CD14-positive monocyte (primary cell): Measurements from ENCODE around the gene BZW1. TPM values are rescaled to one million over a fixed set of nuclear protein-coding genes. Genes with fewer than 3 reads are reported as not detected.
"Not testable (repeated sequence)": the region's sequence is repeated elsewhere in the genome, so short reads cannot be mapped to it uniquely, and the experiment has no call there.

Experiments
- DNase-seq, 3 donors: peaks; one replicate each; pipeline ENCODE4 v3.0.0-alpha.2; 2011 to 2022
- H2AFZ ChIP-seq: 2 replicates; pipeline ENCODE4 v1.6.0; 2012; ENCODE audit warnings: mild to moderate bottlenecking, low read depth, low read length, inconsistent platforms; ENCODE audit not compliant: insufficient read depth, poor library complexity, severe bottlenecking
- H3K27ac ChIP-seq, 2 donors: 1 replicate in 1 of 2; 2 replicates in 1 of 2; pipeline ENCODE4 v1.5.1; 2012 to 2013; ENCODE audit warnings: low read length in 2 of 2, control low read depth in 1 of 2, inconsistent platforms in 1 of 2, low read depth in 1 of 2, mild to moderate bottlenecking in 1 of 2
- H3K27me3 ChIP-seq, 2 donors: one replicate each; pipeline versions ENCODE4 v1.6.0 to v1.6.1; 2011 to 2013; ENCODE audit warnings: low read length in 2 of 2; ENCODE audit not compliant: control insufficient read depth in 2 of 2, insufficient read depth in 2 of 2
- H3K36me3 ChIP-seq, 2 donors: replicated peaks in 1 of 2; 1 replicate in 1 of 2; 2 replicates in 1 of 2; pipeline versions ENCODE4 v1.5.1 to v1.6.1; 2012 to 2013; ENCODE audit warnings: low read length in 2 of 2, control low read depth in 1 of 2, inconsistent platforms in 1 of 2, mild to moderate bottlenecking in 1 of 2; ENCODE audit not compliant: insufficient read depth in 2 of 2, control insufficient read depth in 1 of 2
- H3K4me1 ChIP-seq, 2 donors: 1 replicate in 1 of 2; 2 replicates in 1 of 2; pipeline versions ENCODE4 v1.5.1 to v1.6.1; 2012 to 2013; ENCODE audit warnings: low read length in 2 of 2, control low read depth in 1 of 2, inconsistent platforms in 1 of 2, mild to moderate bottlenecking in 1 of 2, moderate library complexity in 1 of 2; ENCODE audit not compliant: insufficient read depth in 2 of 2, control insufficient read depth in 1 of 2
- H3K4me2 ChIP-seq: replicated peaks from 2 replicates; pipeline ENCODE3; 2012; ENCODE audit warnings: low read length, moderate library complexity, mild to moderate bottlenecking; ENCODE audit not compliant: poor library complexity, severe bottlenecking; ENCODE audit errors: extremely low read depth
- H3K4me3 ChIP-seq, 3 experiments: fragments of 200-600 bp in 1 of 3; sonication (generic) in 1 of 3; replicated peaks in 1 of 3; 1 replicate in 2 of 3; 2 replicates in 1 of 3; pipeline ENCODE4 v1.5.1; 2011 to 2013; ENCODE audit warnings: low read length in 3 of 3, mild to moderate bottlenecking in 3 of 3, control low read depth in 2 of 3, low read depth in 2 of 3, inconsistent platforms in 1 of 3, moderate library complexity in 1 of 3
- H3K79me2 ChIP-seq: 2 replicates; pipeline ENCODE4 v1.6.0; 2012; ENCODE audit warnings: mild to moderate bottlenecking, control low read depth, inconsistent platforms, low read length, moderate library complexity; ENCODE audit not compliant: insufficient read depth
- H3K9ac ChIP-seq: 2 replicates; pipeline ENCODE4 v1.6.0; 2017; ENCODE audit warnings: low read length, mild to moderate bottlenecking; ENCODE audit not compliant: insufficient read depth, poor library complexity, severe bottlenecking
- H3K9me3 ChIP-seq, 2 donors: replicated peaks in 1 of 2; 1 replicate in 1 of 2; 2 replicates in 1 of 2; pipeline versions ENCODE4 v1.5.1 to v1.6.1; 2012 to 2013; ENCODE audit warnings: low read length in 2 of 2, control low read depth in 1 of 2; ENCODE audit not compliant: control insufficient read depth in 1 of 2, insufficient read depth in 1 of 2
- H4K20me1 ChIP-seq: 2 replicates; pipeline ENCODE4 v1.6.0; 2012; ENCODE audit warnings: mild to moderate bottlenecking, low read length, control low read depth, moderate library complexity; ENCODE audit not compliant: insufficient read depth
- H3K27ac Mint-ChIP-seq, 7 donors: one replicate each; pipeline ENCODE4 v1.8.0; 2020; ENCODE audit warnings: mild to moderate bottlenecking in 7 of 7, mixed read lengths in 7 of 7, moderate library complexity in 6 of 7, inconsistent platforms in 2 of 7
- H3K27me3 Mint-ChIP-seq, 3 donors: one replicate each; pipeline ENCODE4 v1.8.0; 2021 to 2022; ENCODE audit warnings: low read depth in 3 of 3, mild to moderate bottlenecking in 3 of 3, mixed read lengths in 3 of 3, moderate library complexity in 3 of 3, inconsistent platforms in 1 of 3
- H3K36me3 Mint-ChIP-seq, 2 donors: one replicate each; pipeline ENCODE4 v1.8.0; 2020; ENCODE audit warnings: mixed read lengths in 2 of 2, inconsistent platforms in 1 of 2, mild to moderate bottlenecking in 1 of 2
- H3K4me1 Mint-ChIP-seq: one replicate; pipeline ENCODE4 v1.8.0; 2020; ENCODE audit warnings: mild to moderate bottlenecking, mixed read lengths
- H3K4me3 Mint-ChIP-seq, 2 donors: one replicate each; pipeline ENCODE4 v1.8.0; 2020; ENCODE audit warnings: mild to moderate bottlenecking in 2 of 2, mixed read lengths in 2 of 2, moderate library complexity in 1 of 2
- H3K9me3 Mint-ChIP-seq, 7 donors: one replicate each; pipeline ENCODE4 v1.8.0; 2020 to 2022; ENCODE audit warnings: mixed read lengths in 7 of 7, mild to moderate bottlenecking in 6 of 7, moderate library complexity in 6 of 7, inconsistent platforms in 2 of 7
- WGBS: methylation state at CpG from one replicate; pipeline ENCODE4 v1.1.5; 2013; ENCODE audit warnings: missing lambda C conversion rate; ENCODE audit not compliant: insufficient coverage; 5-methylcytosine and 5-hydroxymethylcytosine counted together
- intact Hi-C, 2 donors: fragments of 100-400 bp; cut with micrococcal nuclease; formaldehyde crosslinking; loops; one replicate each; pipeline versions ENCODE4 v1.15.0 to v1.15.1; 2023
- polyA plus RNA-seq, 3 donors: library from polyadenylated mRNA; depleted of rRNA in 1 of 3; unstranded in 2 of 3; stranded (reverse) in 1 of 3; fragments of 300-500 nt in 2 of 3; fragments of >200 nt in 1 of 3; fragmentation: Illumina TruSeq in 2 of 3; gene quantifications; 1 replicate in 2 of 3; 2 replicates in 1 of 3; pipeline ENCODE4 v1.2.3, GENCODE V29; 2012 to 2021
- TF ChIP-seq, protein P1 (sequence below): fragments of 200-600 bp; IDR thresholded peaks from one replicate; pipeline ENCODE4 v1.8.0; 2022; ENCODE audit warnings: antibody characterized with exemption, mild to moderate bottlenecking

The BZW1 gene
- polyA plus RNA-seq, 3 donors, result 58.0 to 221 (median 202) TPM

DNA sequence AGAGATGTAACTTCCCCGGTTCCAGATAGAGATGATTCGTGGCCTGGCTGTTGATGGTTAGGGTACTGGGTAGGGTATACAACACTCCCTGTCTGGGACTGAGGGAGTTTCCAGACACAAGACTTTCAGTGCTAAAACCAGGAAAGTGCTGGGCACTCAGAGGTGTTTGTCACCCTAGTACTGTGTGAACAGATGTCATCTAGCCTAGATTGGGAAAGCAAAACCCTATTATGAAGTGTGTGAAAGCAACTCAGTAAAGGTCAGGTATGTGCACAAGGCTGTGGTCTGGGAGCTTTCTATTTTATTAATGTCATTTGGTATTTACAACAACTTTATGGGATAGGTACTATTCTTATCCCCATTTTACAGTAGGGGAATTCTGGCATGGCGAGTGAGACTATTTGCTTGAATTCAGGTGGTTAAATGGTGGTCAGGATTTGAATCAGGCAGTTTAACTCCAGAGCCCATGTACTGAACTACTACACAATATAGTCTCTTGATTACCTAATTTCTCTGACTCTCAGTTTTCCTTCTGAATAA, 2.6 kb downstream of the BZW1 start:
- H3K27ac ChIP-seq, result peak overlapping the region in 1 of 2 donors; percentile 42
- no peak overlapping the region for H2AFZ ChIP-seq
- H3K4me3 Mint-ChIP-seq, result no peak overlapping the region
- no peak overlapping the region for H3K9ac ChIP-seq
- TF ChIP-seq, protein P1, sequence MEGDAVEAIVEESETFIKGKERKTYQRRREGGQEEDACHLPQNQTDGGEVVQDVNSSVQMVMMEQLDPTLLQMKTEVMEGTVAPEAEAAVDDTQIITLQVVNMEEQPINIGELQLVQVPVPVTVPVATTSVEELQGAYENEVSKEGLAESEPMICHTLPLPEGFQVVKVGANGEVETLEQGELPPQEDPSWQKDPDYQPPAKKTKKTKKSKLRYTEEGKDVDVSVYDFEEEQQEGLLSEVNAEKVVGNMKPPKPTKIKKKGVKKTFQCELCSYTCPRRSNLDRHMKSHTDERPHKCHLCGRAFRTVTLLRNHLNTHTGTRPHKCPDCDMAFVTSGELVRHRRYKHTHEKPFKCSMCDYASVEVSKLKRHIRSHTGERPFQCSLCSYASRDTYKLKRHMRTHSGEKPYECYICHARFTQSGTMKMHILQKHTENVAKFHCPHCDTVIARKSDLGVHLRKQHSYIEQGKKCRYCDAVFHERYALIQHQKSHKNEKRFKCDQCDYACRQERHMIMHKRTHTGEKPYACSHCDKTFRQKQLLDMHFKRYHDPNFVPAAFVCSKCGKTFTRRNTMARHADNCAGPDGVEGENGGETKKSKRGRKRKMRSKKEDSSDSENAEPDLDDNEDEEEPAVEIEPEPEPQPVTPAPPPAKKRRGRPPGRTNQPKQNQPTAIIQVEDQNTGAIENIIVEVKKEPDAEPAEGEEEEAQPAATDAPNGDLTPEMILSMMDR, result no peak
- peaks cover 60% of the 10 kb centered on the region for H3K79me2 ChIP-seq
- H3K4me1 ChIP-seq, result peaks cover 29 to 40% of the 10 kb centered on the region in 2 donors
- peaks cover 58% of the 10 kb centered on the region for H4K20me1 ChIP-seq
- H3K27me3 Mint-ChIP-seq, result no peaks in the 10 kb centered on the region
- no peak overlapping the region for H3K4me2 ChIP-seq
- peaks cover 39% of the 10 kb centered on the region for H3K4me1 Mint-ChIP-seq
- intact Hi-C loops, result loop anchor here (5.0 to 10.0 kb wide), 4 partner anchors 48 to 638 kb away; partner anchors contain the start of genes CLK1 (in 2 of the 2), STRADB (in 1 of the 2) and TRAK2 (in 1 of the 2)
- peaks cover 0 to 4% (median 0%) of the 10 kb centered on the region in 7 donors for H3K9me3 Mint-ChIP-seq
- H3K4me3 ChIP-seq, result no peak overlapping the region
- H3K36me3 ChIP-seq, result peaks cover 58 to 59% of the 10 kb centered on the region in 2 donors
- peak overlapping the region in 5 of 7 donors; percentile 26 to 84 (median 43) for H3K27ac Mint-ChIP-seq
- no peaks in the 10 kb centered on the region for H3K27me3 ChIP-seq
- DNase-seq, result peak in 1 of 3 donors; percentile 43
- whole genome bisulfite sequencing, result 100% methylated on average over 1 of the region's 3 CpGs
- H3K9me3 ChIP-seq, result no peaks in the 10 kb centered on the region
- peaks cover 51 to 62% of the 10 kb centered on the region in 2 donors for H3K36me3 Mint-ChIP-seq

DNA sequence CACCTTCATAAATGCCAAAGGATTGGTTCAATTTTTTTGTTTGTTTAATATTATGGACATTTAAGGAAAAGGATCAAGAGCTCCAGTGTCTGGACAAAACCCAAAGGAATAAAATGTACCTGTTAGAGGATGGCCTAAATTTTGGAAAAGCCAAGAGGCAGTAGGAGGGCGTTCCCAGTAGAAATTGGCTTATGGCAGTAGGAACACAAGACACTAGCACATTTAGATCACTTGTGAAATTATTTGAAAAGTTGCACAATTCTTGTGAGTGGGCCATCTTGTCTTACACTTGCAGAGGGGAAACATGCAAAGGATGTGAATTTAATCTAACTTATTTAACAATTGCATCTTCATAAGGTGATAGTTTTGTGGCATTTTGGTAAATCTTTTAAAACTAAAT, 3.2 kb downstream of the BZW1 start:
- no peaks in the 10 kb centered on the region for H3K27me3 ChIP-seq
- H3K4me3 ChIP-seq, result no peak overlapping the region
- Mint-ChIP-seq H3K27me3 (no peaks in the 10 kb centered on the region), H3K36me3 (peaks cover 57 to 68% of the 10 kb centered on the region in 2 donors), H3K27ac (peak overlapping the region in 3 of 7 donors; percentile 25 to 84 (median 43)), H3K4me1 (peaks cover 38% of the 10 kb centered on the region), H3K4me3 (no peak overlapping the region), H3K9me3 (peaks cover 0 to 4% (median 0%) of the 10 kb centered on the region in 7 donors)
- H3K27ac ChIP-seq, result peak overlapping the region in 1 of 2 donors; percentile 42
- no peak overlapping the region for H3K9ac ChIP-seq
- intact Hi-C loops, result loop anchor here (5.0 to 10.0 kb wide), 5 partner anchors 37 to 637 kb away; partner anchors contain the start of genes CLK1 (in 2 of the 2), STRADB (in 1 of the 2) and TRAK2 (in 1 of the 2)
- 75% methylated on average over 1 of the region's 1 CpG for WGBS
- no peaks in the 10 kb centered on the region for H3K9me3 ChIP-seq
- no peak overlapping the region for H3K4me2 ChIP-seq
- peaks cover 58% of the 10 kb centered on the region for H4K20me1 ChIP-seq
- no peak overlapping the region for H2AFZ ChIP-seq
- TF ChIP-seq, protein P1, result no peak
- H3K4me1 ChIP-seq, result peaks cover 29 to 39% of the 10 kb centered on the region in 2 donors
- peaks cover 64 to 65% of the 10 kb centered on the region in 2 donors for H3K36me3 ChIP-seq
- H3K79me2 ChIP-seq, result peaks cover 60% of the 10 kb centered on the region
- DNase-seq, result peak in 2 of 3 donors; percentile 10 to 23

DNA sequence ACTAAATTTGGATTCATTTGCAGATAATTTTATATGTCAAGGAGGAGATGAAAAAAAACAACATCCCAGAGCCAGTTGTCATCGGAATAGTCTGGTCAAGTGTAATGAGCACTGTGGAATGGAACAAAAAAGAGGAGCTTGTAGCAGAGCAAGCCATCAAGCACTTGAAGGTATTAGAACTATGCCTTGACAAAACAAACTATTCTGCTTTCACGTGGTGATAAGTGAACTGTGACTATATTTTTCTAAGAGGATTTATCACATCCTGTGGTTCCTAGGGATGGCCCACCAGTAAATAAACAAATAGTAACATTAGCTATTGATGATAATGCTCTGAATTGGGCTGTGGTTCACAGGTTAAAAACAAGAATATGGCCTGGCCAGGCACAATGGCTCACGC, 7.0 kb downstream of the BZW1 start:
- not testable (repeated sequence) for H3K9me3 Mint-ChIP-seq, H3K4me3 Mint-ChIP-seq, H3K27me3 Mint-ChIP-seq, H3K9ac ChIP-seq, H3K27me3 ChIP-seq, H3K4me3 ChIP-seq, DNase-seq, H3K9me3 ChIP-seq, H2AFZ ChIP-seq, H3K4me2 ChIP-seq
- peaks cover 41% of the 10 kb centered on the region for H4K20me1 ChIP-seq
- peaks cover 76 to 84% of the 10 kb centered on the region in 2 donors for H3K36me3 Mint-ChIP-seq
- WGBS, result 86% methylated on average over 1 of the region's 3 CpGs
- peaks cover 83 to 84% of the 10 kb centered on the region in 2 donors for H3K36me3 ChIP-seq
- H3K4me1 Mint-ChIP-seq, result peaks cover 15% of the 10 kb centered on the region
- H3K4me1 ChIP-seq, result peaks cover 9 to 13% of the 10 kb centered on the region in 2 donors
- intact Hi-C loops, result loop anchor here (5.0 to 10.0 kb wide), 2 partner anchors 34 to 204 kb away; no protein-coding TSS in a partner anchor
- peaks cover 40% of the 10 kb centered on the region for H3K79me2 ChIP-seq
- H3K27ac ChIP-seq, result peak overlapping the region in 1 of 2 donors; percentile 30
- peak overlapping the region in 2 of 7 donors; percentile 16 to 19 for H3K27ac Mint-ChIP-seq
